ENCODE results near the gene DGKZ.

GRCh38 chr11:46417711-46418110, 70.4 kb downstream of the DGKZ start:
- TF ChIP-seq CTCF (conservative IDR thresholded peaks at IDR 0.05; ENCODE audit: low read length), result no peak
- no peak for TF ChIP-seq EZH2phosphoT487 (IDR thresholded peaks at IDR 0.05; ENCODE audit: borderline replicate concordance)

All from Loucy (cell line).